GM10248 (cell line): ENCODE measurements around the gene IKZF2.

Experiments used
- CTCF ChIA-PET: fragments of 300-600 bp; sonication (Branson Sonifier 250); formaldehyde crosslinking; extraction: SDS; loops from one replicate; lab custom pipeline; 2021; ENCODE audit warnings: antibody characterized with exemption; lab: Yijun Ruan, JAX
- POLR2A ChIA-PET: fragments of 350-650 bp; sonication (Branson Sonifier 250); formaldehyde crosslinking; extraction: SDS; loops from one replicate; lab custom pipeline; 2020; ENCODE audit warnings: antibody characterized with exemption; lab: Yijun Ruan, JAX
- DNase-seq: peaks from one replicate; pipeline ENCODE4 v3.0.0; 2012; ENCODE audit errors: extremely low spot score
- TF ChIP-seq, protein P1 (sequence below): IDR thresholded peaks from 2 replicates; pipeline ENCODE4 v1.5.1; 2012; ENCODE audit warnings: mild to moderate bottlenecking, low read depth; ENCODE audit errors: extremely low read depth, missing control alignments, control extremely low read depth

IKZF2 gene

DNA sequence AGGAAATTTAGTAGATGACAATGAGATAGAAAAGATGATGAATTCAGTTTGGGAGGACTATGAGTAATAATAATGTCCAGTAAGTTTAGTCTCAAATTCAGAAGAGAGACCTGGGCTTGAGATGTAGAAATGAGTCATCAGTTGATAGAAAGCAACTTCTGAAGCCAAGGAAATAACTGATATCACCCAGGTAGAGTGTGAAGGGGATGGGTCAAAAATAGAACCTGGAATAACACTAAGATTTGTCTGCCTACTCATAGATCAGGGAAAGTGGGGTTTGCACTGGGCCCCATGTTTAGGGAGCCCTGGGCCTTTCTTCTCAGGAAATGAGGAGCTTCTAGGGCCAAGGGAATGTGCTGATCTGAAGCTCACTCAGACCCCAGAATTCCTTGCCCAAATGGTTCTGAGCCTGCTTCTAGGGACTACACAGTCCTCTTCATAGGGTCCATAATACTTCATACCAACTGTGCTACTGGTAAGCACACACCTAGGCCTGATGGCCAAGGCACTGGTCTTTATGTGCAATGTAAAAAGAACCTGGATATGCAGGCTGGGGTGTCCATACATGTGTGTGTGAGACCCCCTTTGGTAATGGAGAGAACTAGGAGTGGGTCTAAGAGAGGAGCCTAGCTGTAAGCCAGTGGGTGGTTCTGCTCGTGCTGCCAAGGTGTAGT, 141.2 kb downstream of the IKZF2 start:
- CTCF ChIA-PET, result interaction anchor here (0.8 to 1.7 kb wide), 2 partner anchors 9 to 143 kb away, joined by 3 to 6 read pairs; no protein-coding TSS in a partner anchor

DNA sequence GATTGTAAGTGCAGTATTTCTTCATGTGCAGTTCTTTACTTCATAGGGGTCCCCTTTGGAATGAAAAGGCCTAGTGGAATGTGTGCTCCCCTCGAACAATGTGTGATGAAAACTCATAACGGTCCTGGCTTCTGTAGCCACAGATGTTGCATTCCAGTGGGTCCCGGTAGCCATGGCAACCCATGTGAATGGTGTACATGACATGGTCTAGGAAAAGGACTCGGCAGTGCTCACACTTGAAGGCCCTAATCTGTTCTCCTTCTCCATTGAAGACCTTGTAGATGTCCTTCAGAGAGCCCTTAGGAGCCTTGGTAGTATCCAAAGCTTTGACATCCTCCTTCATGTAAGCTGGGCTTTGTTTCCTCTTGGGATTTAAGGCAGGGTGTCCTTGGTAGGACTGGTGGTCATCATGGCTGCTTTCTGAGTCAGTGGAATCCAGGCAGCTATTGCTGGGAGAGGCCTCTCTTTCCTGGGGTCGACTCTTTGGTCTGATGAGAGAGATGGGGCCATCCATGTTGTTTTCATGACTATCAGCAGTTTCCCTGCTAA, 144.0 kb downstream of the IKZF2 start:
- POLR2A ChIA-PET, result interaction anchor here (0.6 kb wide), 1 partner anchor 774 kb away, joined by 5 read pairs; no protein-coding TSS in a partner anchor
- TF ChIP-seq, protein P1, sequence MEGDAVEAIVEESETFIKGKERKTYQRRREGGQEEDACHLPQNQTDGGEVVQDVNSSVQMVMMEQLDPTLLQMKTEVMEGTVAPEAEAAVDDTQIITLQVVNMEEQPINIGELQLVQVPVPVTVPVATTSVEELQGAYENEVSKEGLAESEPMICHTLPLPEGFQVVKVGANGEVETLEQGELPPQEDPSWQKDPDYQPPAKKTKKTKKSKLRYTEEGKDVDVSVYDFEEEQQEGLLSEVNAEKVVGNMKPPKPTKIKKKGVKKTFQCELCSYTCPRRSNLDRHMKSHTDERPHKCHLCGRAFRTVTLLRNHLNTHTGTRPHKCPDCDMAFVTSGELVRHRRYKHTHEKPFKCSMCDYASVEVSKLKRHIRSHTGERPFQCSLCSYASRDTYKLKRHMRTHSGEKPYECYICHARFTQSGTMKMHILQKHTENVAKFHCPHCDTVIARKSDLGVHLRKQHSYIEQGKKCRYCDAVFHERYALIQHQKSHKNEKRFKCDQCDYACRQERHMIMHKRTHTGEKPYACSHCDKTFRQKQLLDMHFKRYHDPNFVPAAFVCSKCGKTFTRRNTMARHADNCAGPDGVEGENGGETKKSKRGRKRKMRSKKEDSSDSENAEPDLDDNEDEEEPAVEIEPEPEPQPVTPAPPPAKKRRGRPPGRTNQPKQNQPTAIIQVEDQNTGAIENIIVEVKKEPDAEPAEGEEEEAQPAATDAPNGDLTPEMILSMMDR, result no peak
- no peak for DNase-seq
- CTCF ChIA-PET, result interaction anchor here (2.1 kb wide), 1 partner anchor 11 kb away, joined by 8 read pairs; no protein-coding TSS in a partner anchor

More for the DNA sequence above, 141.2 kb downstream of the IKZF2 start:
- no peak for DNase-seq
- POLR2A ChIA-PET, result interaction anchor here (1.2 kb wide), 1 partner anchor 147 kb away, joined by 3 read pairs; no protein-coding TSS in a partner anchor
- TF ChIP-seq, protein P1, result no peak

DNA sequence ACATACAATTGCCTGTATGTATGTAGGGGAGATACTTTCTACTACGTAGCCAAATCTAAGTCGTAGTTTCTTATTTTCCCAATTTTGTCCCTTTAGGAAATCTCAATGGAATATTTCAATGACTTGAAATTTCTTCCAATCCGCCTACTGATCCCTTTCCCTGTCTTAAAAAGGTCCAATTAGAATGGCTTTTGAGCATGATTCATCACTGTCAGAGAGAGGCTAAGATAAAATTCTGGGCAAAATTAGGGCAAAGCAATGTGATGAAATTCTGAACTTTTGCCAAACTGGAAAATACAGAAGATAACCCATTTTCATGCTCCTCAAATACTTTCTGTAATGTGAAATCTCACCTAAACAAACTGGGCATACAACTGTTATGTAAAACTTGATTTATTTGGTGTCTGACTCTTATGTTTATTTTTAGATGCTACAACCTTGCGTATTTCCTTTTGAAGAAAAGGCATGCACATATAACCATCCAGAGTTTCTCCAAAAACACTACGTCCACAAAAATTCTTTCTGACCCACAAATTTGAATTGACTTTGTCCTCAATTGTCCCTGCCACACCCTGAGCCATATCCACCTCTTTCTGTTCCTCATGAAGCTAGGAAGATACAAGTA, 147.1 kb downstream of the IKZF2 start:
- TF ChIP-seq, protein P1, result no peak
- CTCF ChIA-PET, result no interaction called here
- POLR2A ChIA-PET, result no interaction called here
- DNase-seq, result no peak

- POLR2A ChIA-PET, result no interaction called here
- TF ChIP-seq, protein P1, result no peak
- DNase-seq, result no peak
- CTCF ChIA-PET, result interaction anchor here (1.4 to 2.3 kb wide), 2 partner anchors 8 to 316 kb away, joined by 4 to 6 read pairs; no protein-coding TSS in a partner anchor
Observed at GRCh38 chr2:213002383-213002782, 149.0 kb downstream of the IKZF2 start.

DNA sequence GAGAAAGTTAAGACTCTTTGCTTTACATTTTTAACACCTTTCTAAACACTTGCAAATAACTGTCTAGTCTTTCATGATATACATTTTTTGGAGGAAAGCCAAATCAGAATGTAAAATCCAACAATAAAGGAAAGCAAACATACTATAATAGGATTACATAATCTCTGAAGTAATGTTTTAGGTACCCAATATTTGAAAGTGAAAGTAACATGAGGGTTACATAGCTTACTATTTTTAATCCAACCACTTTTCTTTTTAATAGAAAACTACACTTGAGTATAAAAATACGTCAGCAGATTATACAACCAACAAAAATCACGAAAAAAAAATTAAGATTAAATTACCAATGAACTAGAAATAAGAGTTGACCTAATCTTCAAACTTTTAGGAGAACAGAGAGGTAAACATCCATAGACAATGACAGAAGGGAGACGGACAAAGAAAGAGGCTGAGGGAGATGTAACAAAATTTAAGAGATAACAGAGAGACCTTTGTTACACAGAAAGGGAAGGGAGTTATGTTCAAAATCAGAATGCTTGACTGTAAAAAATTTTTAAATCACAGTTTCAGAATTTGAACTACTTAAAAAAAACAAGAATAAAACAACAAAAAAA, 150.0 kb downstream of the IKZF2 start:
- TF ChIP-seq, protein P1, result no peak
- CTCF ChIA-PET, result interaction anchor here (2.3 kb wide), 1 partner anchor 9 kb away, joined by 6 read pairs; no protein-coding TSS in a partner anchor
- no peak for DNase-seq
- POLR2A ChIA-PET, result interaction anchor here (0.7 kb wide), 1 partner anchor 149 kb away, joined by 3 read pairs; no protein-coding TSS in a partner anchor

GRCh38 chr2:212998626-212999359, 152.6 kb downstream of the IKZF2 start:
- ChIA-PET CTCF (no interaction called here), POLR2A (no interaction called here)
- no peak for DNase-seq
- TF ChIP-seq, protein P1, result no peak
